ENCODE data around the gene STAT1.
"Not testable (repeated sequence)": the region's sequence is repeated elsewhere in the genome, so short reads cannot be mapped to it uniquely, and the experiment has no call there.

STAT1 gene

DNA sequence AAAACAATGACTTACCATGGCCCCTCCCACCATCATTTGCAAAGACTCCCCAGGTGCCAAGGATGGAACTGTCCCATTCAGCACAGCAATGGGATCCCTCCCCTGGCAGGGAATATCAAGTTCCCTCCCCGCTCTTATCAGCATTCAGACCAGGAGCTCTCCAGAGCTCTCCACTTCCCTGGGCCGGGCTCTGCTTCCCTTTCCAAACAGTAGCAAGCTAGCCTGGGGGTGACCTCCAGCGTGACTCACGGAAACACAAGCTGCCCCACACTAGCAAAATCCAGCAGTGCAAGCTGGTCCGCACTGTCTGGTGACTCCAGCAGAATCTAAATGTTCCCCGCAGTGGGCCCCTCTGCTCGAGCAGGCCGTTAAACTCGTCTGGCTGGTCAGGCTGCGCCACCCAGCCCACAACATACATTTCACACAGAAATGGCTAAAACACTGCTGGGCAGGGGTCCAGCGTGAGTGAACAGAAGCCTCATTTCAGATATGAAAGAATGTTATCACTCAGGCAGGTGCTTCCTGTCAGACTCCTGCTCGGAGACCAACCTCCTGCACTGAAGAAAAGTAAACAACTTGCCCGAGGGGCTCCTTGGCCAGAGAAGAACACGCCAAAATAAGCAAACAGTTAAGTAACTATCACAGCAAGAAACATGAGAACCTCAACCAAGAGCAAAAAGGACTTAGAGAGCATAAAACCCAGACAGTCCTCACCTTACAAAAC, 33.9 kb downstream of the STAT1 start:
- DNase-seq: no peak

DNA sequence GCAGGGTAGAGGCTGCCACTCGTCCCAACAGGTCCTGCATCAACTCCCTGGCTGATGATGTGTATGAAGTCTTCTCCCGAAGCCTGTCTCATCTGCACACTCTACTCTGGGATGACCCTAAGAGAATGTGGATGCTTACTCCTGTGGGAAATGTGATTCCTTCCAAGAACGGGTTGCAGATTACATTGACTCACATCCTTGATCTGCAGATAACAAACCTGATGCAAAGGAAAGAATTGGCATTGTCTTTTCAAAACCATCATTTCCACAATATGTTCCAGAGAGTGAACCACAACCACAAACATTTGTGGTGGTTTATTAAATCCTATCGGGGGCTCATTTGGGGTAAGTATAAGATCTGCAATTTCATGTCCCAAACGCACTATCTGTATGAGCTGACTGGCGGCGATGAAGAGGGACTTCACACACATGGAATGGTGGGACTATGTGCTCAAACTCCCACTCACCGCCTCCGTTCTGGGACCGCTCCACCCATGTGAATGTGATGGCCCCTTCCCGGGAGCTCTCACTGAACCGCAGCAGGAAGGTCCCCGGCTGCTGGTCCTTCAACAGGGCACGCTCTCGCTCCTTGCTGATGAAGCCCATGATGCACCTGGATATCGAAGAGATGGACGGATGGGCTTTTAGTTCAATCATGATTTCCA, 35.5 kb downstream of the STAT1 start:
- DNase-seq: no peak

DNA sequence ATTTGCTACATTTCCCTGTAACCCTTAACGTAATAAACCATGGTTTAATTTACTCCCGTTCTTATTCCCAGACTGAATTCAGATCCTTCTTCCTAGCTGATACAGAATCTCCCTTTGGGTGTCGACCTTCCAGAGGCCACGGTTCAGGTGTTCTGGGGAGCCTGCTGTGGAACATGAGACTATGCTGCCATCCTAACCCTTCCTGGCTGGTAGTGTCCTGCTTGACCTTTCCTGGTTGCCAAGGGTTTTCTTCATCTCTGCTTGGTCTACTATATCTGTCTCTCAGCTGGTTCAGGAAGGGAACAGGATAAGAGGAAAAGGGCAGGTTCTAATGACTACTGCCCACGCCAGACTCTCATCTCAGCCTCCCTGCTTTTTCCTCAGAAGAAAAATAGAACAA, 36.5 kb downstream of the STAT1 start:
- no peak for DNase-seq

DNA sequence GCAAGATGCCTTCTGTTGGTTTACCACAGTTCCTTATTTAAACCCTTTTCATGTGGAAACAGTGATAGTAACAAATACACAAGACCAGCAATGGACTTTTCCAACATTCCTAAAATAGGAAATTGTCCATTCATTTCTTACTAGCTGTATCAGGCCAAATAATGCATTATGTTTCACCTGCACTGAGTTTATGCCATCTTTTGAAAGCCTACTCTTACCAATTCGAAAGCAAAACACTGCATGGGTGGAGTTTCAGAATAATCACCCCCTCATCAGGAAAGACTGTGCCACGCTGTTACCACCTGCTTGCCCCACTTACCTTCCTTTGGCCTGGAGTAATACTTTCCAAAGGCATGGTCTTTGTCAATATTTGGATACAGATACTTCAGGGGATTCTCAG, 37.5 kb downstream of the STAT1 start:
- DNase-seq: no peak

DNA sequence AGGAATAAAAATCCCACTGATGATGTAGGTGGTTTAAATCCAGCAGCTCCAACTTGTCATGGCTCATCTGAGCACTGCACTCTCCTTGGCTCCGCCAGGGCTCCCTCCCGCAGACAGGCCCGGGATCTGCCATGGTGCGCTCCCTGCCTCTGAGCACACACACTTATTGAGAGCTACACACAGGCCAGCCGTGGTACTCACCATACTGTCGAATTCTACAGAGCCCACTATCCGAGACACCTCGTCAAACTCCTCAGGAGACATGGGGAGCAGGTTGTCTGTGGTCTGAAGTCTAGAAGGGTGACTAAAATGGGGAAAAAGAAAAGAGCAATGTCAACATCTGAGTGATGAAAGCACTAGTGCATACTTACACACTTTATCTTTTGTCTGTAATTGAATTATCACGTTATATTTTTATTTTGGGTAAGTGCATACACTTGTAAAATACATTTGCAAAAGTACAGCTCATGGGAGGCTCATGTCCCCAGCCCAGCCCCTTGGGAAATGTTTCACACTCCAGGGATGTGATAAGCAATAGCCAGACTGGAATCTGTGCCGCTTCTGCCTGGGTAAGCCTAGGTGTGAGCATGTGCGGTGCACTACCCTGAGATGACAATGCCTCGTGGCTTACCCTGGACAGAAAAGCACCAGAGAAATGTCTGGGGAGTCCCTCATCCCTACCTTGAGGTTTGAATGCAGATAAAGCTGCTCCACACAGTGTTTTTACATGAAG, 39.2 kb downstream of the STAT1 start:
- no peak for DNase-seq

DNA sequence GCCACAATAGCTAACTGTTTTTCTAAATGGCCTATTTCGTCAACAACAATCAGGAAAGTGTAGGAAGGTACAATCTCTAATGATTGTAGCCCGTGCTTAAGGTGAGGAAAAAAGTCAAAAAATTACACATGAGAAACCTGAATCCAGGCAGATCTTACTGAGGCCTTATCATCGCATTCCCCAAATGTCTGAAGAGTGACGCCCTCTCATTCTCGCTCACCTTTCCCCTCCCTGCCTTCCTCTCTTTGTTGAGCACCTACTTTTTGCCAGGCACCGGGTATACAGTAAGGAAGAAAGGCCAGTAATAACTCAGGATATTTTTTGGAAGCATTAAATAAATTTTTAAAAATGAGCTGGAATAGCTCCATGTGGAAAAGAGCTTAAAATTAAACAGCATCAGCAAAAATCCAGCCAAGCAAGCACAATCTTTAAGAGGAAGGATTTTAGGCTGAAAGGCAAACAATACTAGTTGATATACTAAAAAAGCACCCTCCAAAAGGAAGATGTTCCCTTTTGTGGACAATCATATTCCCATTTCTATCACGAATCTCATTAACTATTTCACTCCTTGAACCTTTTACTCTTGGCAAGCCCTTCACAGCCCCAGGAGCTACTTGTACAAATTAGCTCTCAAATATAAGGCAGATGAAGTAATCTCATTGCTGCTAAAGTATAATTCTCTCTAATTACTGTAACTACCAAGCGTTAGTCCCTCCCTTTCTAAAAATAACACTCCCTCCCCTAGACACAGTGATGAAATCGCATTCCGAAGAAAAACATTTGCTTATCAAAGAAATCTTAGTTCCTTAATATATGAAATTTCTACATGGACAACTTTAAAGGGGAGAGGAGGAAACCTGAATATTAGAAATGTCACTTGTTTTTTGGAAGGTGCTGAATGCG, 40.0 kb downstream of the STAT1 start:
- no peak for DNase-seq

DNA sequence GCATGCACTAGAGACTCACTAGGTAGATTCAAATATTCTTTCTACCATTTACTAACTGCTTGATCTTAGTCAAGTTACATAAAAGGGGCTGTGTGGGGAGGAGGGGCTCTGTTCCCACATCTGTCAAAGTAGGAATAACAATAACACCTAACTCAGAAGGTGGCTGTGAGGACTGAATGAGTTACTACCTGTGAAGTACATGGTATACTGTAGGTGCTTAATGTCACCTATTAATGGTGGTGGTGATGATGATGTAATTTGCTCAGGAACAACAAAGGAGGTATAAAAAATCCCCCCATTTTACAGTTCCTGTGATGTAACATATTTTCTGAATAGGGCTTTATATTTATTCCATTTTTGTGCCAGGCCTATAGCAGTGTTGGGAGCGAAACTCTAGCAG, 40.7 kb downstream of the STAT1 start:
- no peak for DNase-seq

DNA sequence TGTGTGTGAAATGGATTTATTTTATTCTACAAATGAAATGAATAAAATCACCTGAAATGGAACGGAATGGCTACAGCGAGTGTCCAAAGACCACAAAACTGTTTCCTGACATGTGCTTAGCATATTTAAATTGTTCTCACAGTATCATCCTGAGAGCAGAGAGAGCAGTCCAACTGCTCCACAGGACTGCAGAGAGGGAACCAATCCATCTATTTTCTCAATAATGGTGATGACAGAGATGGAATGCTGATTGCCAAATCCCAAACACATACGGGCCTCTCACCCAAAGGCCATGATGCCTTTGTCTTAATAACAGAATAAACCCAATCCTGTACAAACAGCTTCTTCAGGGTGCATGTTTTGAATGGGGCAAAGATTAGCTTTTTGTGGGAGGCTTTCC, 41.1 kb downstream of the STAT1 start:
- no peak for DNase-seq

DNA sequence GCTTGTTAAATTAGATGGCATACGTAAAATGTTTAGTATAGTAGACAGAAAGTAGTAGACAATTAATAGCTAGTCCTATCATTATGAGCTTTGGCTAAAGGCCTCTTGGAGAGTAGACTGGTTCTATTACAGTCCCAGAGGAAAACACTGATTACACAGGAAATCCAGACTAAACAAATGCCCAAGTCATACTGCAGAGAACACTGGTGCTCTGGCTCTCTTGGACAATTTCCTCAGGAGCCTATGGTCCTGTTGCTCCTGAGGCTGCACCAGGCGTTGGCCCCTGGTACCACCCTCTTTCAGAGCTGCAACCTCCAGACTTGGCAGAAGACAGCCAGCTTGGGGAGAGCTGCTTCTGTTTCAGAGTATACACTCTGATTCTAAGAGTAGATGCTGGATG, 41.8 kb downstream of the STAT1 start:
- DNase-seq: no peak

DNA sequence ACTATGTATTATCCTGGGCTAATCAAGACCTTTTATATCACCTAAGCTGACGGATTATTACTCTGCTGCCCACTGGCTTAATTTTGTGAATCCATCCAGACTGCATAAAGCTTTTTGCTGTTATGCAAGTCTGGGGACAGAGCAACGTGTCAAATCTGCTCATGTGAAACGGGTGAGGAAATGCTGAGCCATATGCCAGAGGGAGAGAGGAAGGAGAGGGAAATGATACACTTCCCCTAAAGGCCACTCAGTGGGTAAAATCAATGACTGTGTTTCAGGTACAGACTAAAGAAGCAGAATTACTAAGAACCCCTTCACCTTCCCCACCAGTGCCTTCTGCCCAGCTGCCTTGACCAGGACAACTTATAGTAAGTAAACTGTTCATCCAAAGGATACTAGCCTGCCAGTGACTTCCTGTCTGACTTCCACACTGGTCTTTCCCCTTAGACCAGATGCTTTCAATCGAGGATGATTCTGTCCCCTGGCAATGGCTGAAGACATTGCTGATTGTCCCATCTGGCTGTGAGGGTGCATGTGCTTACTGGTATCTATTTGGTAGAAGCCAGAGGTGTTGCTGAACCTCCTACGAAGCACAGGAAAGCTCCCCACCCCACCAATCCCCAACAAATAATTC, 43.0 kb downstream of the STAT1 start:
- DNase-seq: no peak

DNA sequence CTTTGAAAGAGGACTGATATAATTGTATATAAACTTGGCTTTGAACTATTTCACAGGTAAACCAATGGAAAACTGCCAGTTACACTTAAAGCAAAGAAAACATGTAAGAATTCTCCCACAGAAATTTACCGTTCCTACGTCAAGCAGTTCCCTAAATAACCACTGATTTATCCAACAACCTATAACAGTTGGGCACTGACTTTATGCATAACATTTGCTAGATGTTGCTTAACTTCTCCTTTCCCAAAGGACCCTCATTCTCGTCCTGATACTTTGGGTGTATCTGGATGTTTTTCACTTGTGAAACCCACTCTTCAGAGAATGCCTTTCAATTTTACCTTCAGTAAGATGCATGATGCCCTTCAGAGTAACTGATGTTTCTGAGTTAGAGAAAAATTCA, 43.8 kb downstream of the STAT1 start:
- DNase-seq: no peak

DNA sequence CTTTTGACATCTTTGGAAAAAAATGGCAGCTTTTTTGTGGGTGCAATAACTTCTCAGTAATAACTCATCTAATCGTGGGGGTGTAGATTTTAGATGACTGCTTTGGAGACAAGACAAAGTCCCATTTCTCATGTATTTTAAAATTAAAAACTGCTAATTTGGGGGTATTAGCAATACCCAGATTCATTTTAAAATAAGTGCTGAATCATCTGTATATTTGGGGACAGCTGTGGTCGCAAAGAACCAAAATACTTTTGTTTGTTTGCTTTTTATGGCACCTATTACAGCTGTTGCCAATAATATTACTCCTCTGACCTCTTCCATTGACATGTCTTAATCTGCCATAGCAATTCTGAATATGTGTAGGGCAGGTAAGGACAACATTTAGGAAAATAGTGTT, 45.4 kb downstream of the STAT1 start:
- no peak for DNase-seq

DNA sequence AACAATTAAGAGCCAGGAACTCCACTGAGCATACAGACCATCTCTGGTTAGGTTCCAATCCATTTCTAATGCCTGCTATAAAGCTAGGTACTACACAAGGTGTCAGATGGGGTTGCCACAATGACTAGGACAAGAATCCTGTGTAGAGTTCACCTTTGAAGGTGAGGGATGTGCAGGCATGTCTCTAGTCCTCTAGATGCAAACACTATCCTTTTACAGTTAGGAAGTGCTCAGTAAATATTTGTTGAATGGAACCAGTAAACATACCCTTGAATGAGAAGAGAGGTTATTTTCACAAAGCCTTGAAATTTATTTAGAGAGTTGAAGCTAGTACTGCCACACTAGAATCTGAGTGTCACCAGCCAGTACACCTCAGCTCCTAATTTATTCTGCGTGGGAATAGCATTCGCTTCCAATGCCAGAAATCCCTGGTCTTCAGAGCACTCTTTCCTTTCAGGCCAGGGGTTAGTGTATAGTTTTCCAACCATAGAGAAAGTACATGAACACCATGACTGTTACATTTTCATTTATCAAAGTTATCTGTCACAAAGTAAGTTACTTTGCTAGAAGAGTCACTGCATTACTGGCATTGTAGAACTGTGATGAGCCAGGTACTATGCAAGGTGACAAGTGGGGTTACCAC, 48.3 kb downstream of the STAT1 start:
- no peak for DNase-seq

DNA sequence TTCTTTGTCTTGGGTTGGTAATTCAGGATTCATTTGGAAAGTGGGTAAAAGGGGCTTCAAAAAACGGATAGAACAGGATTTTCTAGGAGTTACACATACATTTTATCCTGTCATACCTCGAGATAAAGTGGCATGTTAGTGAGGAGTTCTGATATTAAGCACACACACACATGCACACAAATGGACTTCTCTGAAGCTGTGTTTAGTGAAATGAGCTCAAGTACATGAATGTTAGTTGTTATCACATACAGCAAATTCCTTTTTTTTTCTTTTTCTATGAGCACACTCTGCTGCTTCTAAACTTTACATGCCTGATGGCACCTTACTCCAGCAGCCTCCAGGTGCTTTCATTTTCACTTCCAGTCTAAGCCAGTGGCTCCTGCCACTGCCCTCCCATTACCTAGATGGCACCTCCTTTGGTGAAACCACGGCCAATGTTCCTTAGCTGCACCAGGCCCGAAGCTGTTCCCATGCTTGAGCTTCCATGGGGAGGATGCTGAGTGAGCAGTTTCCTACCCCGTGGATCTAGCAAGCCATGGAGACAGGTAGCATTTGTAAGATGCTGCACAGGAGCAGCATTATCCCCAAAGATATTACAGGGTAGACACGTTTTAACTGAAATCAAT, 49.7 kb downstream of the STAT1 start:
- DNase-seq: no peak

DNA sequence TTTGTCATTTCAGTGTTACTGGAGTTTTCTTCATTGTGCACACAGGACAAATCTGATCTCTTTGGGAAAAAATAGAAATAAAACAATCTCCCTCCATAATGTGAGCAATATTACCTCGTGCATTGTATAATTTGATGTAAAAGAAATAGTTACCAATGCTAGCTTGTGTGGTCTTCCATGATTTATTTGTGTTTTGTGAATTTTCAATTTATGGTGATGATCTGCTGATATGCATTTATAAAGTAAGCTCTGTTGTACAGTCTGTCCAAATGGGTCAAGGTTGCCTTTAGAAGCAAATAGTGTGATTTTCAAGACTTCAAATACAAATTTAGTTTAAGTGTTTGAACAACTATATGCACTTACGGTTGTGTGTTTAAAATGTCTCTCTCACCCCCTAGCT, 50.9 kb downstream of the STAT1 start:
- no peak for DNase-seq

DNA sequence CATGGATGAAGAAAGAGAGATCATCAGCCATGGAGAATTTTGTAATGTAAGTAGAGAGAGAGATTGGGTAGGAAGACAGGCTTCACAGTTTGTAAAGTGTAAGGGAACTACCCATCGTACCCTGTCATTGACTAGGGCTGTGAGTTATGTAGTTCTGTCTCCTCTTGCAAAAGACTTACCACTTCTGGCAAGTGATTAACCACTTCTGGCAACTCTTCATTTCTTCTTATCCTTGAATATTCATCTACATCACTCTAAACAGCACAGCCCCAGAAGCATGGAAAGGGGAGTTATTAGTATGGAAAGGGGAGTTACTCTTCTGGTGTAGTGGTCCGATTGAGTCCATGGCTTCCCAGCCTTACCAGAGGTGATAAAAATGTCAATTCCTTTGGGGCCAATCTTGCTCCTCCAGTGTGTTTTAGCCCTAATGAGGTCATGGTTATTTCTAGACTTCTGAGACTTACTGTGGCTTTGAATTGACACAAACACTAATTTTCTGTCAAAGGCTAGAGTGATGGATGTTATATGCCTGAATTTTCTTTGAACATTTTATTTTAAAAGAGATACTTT, 52.0 kb downstream of the STAT1 start:
- DNase-seq: no peak

DNA sequence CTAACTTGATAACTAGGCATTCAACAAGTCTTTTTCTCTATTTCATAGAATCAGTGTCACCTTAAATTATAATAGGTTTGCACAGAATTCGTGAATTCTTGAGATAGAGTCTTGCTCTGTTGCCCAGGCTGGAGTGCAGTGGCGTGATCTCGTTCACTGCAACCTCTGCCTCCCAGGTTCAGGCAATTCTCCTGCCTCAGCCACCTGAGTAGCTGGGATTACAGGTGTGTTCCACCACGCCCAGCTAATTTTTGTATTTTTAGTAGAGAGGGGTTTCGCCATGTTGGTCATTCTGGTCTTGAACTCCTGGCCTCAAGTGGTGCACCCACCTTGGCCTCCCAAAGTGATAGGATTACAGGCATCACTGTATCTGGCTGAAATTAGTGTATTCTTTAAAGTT, 52.9 kb downstream of the STAT1 start:
- DNase-seq: not testable (repeated sequence)

DNA sequence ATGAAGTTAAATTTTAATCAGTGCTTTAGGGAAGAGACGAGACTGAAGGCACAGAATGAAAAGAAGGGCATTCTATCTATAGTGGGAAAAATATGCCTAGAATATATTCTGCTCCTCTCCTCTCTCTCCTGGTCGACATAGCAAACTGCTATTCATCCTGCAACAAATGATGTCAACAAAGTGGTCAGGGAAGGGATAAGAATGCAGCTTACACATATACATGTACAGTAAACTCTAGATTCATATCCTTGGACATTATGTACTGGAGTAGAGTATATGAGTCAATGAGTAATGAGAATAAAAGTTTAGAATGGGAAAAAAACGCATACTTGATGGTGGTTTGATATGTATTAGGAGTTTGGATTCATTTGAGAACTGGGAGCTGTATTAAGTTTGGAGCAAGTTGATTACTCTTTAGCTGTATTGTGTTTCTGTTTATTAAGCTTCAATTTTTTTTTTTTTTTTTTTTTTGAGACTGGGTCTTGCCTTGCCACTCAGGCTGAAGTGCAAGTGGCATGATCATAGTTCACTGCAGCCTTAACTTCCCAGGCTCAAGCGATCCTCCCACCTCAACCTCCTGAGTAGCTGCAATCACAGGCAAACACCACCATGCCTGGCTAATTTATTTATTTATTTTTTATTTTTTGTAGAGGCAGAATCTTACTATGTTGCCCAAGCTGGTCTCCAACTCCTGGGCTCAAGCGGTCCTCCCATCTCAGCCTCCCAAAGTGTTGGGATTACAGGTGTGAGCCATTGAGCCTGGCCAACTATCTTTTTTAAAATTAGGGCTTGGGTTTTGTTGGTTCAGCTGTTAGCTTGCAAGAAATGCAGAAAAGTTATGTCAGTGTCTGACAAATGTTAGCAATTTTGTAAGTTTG, 53.8 kb downstream of the STAT1 start:
- DNase-seq: no peak

DNA sequence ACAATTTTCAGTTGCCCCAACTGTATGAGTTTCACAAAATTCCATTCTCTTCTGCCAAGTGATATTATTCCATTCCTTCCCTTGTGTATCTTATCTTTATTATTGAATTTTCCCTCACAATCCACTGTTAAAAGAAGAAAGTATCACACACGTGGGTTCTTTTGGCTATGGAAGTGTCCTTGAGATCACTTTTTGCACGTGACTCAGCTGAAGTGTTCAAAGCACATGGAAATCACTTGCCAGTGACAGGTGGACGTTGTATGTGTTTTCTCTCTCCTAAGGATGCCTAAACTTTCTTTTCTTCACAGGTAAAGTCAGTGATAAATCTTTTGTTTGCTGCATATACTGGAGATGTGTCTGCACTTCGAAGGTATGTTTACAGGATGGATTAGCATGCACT, 60.7 kb downstream of the STAT1 start:
- no peak for DNase-seq

DNA sequence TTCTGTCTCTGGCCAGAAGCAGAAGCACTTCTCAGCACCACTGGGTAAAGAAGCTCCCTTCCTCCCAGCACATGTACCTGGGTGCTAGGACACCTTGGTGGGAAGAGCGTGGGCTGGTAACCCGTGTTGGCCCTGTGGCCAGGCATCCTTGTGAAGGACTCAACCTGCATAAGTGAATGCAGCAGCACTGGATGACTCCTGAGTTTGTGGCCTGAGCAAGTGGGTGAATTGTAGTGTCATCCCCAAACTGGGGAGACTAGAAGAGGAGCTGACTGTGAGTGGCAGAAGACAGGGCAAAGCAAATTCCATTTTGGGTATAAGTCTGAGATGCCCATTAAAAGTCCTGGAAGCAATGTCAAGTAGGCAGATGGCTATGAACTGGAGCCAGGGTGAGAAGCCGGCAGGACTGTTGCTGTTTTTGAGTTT, 63.4 kb downstream of the STAT1 start:
- DNase-seq: no peak

Data from activated CD4-positive, alpha-beta T cell treated with anti-CD3 and anti-CD28 coated beads, Interleukin-2, amount 50 U/mL, for 4 hours (primary cell).